Panc1 (cell line): Measurements from ENCODE around the gene PRKG1.

Source experiments
- CTCF ChIP-seq: fragments of 450-650 bp; IDR thresholded peaks from 2 replicates; pipeline ENCODE4 v1.5.1; 2017; ENCODE audit warnings: mild to moderate bottlenecking
- REST ChIP-seq, 2 experiments: IDR thresholded peaks; 2 replicates each; pipeline ENCODE4 v1.6.1; 2011 to 2012; ENCODE audit warnings: low read depth in 2 of 2, control low read depth in 1 of 2, low read length in 1 of 2, mild to moderate bottlenecking in 1 of 2, moderate library complexity in 1 of 2; ENCODE audit not compliant: insufficient read depth in 1 of 2
- SIN3A ChIP-seq: IDR thresholded peaks from 2 replicates; pipeline ENCODE4 v1.6.1; 2012; ENCODE audit warnings: low read depth, mild to moderate bottlenecking, low read length, moderate library complexity, borderline replicate concordance; ENCODE audit not compliant: insufficient read depth
- TCF7L2 ChIP-seq: IDR thresholded peaks from 2 replicates; pipeline ENCODE4 v1.6.1; 2011; ENCODE audit warnings: mild to moderate bottlenecking, low read depth, low read length, inconsistent platforms

- TF ChIP-seq CTCF (no peak), REST (IDR thresholded peaks at IDR 0.05; ENCODE audit: insufficient read depth in 1 of 2, low read depth in 2 of 2, low read length in 1 of 2) (no peak), SIN3A (no peak), TCF7L2 (no peak)
These were observed 850.1 kb downstream of the PRKG1 start for GRCh38 chr10:51924359-51924758.
